Measurements from ENCODE around the gene HAAO. TPM values are rescaled to one million over a fixed set of nuclear protein-coding genes. Genes with fewer than 3 reads are reported as not detected.
A peak's percentile ranks its signal among the peaks of the same experiment; 100 is the strongest.

Gene HAAO
- total and polyA plus RNA-seq, 2 of the 13 experiments (the other 11 are each of a cell fraction or from before 2014, with no cell fraction given): 36.1 to 42.7 TPM

DNA sequence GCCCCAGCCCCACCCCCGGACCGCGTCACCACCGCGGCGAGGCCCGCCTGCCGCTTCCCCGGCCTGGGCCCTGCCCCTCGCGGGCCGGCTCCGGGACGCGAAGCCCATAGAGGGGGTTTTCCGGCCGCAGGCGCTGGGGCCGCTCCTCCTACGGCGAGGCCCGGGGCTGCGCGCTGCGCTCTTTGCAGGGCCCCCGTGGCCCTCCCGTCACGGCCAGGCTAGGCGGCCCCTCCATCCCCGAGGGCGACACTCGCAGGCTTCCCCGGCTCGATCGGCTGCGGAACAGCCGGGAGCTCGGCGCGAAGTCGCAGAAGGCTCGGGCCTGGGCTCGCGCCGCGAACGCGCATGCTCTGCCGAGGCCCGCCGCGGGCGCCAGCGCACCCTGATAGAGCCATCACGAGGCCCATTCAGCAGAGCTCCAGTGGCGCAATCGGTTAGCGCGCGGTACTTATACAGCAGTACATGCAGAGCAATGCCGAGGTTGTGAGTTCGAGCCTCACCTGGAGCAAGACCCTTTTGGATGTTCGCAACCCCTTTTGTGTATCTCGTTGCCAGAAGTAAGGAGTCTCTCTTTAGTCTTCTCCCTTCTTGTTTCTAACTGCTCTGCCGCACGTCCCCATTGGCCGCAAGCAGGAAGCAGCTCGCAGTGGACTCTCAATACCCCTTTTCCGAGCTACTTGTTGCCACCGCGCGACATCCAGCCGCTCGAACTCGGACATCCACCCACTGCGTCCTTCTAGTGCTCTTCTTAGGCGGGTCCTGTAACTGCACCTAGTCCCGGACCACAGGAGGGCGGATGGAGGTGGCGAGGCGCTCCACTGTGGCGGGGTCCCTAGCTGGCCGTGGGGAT, 18.0 kb upstream of the HAAO start (continued):
- peak; percentile 78; the same call in 1 of the 2 replicates for TF ChIP-seq JDP2 (CRISPR knock-in tag; IDR thresholded peaks at IDR 0.05; ENCODE audit: borderline replicate concordance)
- TF ChIP-seq ARID2 (CRISPR knock-in tag; IDR thresholded peaks at IDR 0.05; ENCODE audit: borderline replicate concordance): peak; percentile 97
- 0 out of 2 replicates have a peak, but pooled peaks have one; percentile 55 for TF ChIP-seq HNRNPUL1 (IDR thresholded peaks at IDR 0.05; ENCODE audit: low read depth, low read length)
- peak; percentile 96; the same call in 1 of the 2 replicates for TF ChIP-seq BRCA1 (CRISPR knock-in tag; IDR thresholded peaks at IDR 0.05)
- TF ChIP-seq, protein P1, sequence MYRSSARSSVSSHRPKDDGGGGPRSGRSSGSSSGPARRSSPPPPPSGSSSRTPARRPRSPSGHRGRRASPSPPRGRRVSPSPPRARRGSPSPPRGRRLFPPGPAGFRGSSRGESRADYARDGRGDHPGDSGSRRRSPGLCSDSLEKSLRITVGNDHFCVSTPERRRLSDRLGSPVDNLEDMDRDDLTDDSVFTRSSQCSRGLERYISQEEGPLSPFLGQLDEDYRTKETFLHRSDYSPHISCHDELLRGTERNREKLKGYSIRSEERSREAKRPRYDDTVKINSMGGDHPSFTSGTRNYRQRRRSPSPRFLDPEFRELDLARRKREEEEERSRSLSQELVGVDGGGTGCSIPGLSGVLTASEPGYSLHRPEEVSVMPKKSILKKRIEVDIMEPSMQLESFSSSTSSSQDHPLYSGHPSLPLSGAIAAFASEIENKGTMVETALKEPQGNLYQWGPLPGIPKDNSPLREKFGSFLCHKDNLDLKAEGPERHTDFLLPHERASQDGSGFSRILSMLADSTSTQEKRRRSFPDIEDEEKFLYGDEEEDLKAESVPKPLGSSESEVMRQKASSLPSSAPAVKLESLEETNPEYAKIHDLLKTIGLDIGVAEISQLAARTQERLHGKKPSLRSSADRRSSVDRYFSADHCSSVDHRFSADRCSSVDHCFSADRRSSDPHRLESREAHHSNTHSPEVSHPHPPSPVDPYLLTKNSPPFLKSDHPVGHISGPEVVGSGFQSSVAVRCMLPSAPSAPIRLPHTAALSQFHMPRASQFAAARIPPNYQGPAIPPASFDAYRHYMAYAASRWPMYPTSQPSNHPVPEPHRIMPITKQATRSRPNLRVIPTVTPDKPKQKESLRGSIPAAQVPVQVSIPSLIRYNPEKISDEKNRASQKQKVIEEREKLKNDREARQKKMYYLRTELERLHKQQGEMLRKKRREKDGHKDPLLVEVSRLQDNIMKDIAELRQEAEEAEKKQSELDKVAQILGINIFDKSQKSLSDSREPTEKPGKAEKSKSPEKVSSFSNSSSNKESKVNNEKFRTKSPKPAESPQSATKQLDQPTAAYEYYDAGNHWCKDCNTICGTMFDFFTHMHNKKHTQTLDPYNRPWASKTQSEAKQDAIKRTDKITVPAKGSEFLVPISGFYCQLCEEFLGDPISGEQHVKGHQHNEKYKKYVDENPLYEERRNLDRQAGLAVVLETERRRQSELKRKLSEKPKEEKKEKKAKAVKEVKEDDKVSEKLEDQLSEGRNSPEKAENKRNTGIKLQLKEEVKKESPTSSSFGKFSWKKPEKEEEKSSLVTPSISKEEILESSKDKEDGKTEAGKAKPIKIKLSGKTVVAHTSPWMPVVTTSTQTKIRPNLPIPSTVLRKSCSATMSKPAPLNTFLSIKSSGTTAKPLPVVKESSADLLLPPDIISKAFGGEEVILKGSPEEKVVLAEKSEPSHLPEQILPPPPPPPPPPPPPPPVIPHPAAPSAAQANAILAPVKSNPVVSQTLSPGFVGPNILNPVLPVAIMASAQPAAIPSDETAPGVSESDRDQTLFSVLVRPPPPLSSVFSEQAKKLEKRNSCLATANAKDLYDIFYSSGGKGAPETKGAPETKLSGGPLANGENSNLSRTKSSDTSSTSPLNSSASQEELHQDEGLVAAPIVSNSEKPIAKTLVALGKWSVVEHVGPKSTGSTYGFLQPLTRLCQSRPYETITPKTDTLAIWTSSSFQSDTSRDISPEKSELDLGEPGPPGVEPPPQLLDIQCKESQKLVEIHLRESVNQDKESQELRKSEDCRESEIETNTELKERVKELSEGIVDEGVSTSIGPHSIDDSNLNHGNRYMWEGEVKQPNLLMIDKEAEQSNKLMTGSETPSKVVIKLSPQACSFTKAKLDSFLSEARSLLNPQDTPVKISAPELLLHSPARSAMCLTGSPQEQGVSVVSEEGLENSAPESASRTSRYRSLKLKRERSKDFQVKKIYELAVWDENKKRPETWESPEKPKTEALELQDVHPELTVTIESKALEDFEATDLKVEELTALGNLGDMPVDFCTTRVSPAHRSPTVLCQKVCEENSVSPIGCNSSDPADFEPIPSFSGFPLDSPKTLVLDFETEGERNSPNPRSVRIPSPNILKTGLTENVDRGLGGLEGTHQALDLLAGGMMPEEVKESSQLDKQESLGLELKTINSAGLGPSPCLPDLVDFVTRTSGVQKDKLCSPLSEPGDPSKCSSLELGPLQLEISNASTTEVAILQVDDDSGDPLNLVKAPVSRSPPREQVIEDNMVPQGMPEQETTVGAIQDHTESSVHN (CRISPR knock-in tag; IDR thresholded peaks at IDR 0.05): peak; percentile 90; the same call in 1 of the 2 replicates
- 0 out of 2 replicates have a peak, but pooled peaks have one; percentile 9 for TF ChIP-seq SUZ12 (IDR thresholded peaks at IDR 0.05; ENCODE audit: low read depth, low read length)
- TF ChIP-seq NFYB (CRISPR knock-in tag; IDR thresholded peaks at IDR 0.05): peak; percentile 28
- TF ChIP-seq, protein P2, sequence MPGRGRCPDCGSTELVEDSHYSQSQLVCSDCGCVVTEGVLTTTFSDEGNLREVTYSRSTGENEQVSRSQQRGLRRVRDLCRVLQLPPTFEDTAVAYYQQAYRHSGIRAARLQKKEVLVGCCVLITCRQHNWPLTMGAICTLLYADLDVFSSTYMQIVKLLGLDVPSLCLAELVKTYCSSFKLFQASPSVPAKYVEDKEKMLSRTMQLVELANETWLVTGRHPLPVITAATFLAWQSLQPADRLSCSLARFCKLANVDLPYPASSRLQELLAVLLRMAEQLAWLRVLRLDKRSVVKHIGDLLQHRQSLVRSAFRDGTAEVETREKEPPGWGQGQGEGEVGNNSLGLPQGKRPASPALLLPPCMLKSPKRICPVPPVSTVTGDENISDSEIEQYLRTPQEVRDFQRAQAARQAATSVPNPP (CRISPR knock-in tag; IDR thresholded peaks at IDR 0.05): peak; percentile 98
- TF ChIP-seq, protein P3, sequence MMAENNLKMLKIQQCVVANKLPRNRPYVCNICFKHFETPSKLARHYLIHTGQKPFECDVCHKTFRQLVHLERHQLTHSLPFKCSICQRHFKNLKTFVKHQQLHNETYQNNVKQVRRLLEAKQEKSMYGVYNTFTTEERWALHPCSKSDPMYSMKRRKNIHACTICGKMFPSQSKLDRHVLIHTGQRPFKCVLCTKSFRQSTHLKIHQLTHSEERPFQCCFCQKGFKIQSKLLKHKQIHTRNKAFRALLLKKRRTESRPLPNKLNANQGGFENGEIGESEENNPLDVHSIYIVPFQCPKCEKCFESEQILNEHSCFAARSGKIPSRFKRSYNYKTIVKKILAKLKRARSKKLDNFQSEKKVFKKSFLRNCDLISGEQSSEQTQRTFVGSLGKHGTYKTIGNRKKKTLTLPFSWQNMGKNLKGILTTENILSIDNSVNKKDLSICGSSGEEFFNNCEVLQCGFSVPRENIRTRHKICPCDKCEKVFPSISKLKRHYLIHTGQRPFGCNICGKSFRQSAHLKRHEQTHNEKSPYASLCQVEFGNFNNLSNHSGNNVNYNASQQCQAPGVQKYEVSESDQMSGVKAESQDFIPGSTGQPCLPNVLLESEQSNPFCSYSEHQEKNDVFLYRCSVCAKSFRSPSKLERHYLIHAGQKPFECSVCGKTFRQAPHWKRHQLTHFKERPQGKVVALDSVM (CRISPR knock-in tag; IDR thresholded peaks at IDR 0.05): peak; percentile 74
- TF ChIP-seq FOXJ3 (CRISPR knock-in tag; IDR thresholded peaks at IDR 0.05; ENCODE audit: borderline replicate concordance): peak; percentile 78
- TF ChIP-seq ZC3H4 (CRISPR knock-in tag; IDR thresholded peaks at IDR 0.05; ENCODE audit: borderline replicate concordance): peak; percentile 87; the same call in 1 of the 2 replicates
- no peak for TF ChIP-seq ATM (IDR thresholded peaks at IDR 0.05; ENCODE audit: borderline replicate concordance)
- TF ChIP-seq CCAR2 (optimal IDR thresholded peaks at IDR 0.05; ENCODE audit: low read depth, low read length): peak; percentile 16
- TF ChIP-seq KAT8 (CRISPR knock-in tag; IDR thresholded peaks at IDR 0.05): no peak; the same call in 1 of the 2 replicates
- no peak for TF ChIP-seq ZNF83 (CRISPR knock-in tag; IDR thresholded peaks at IDR 0.05; ENCODE audit: borderline replicate concordance)
- TF ChIP-seq GPN1 (CRISPR knock-in tag; IDR thresholded peaks at IDR 0.05; ENCODE audit: borderline replicate concordance): peak; percentile 94
- peak; percentile 96; the same call in 1 of the 2 replicates for TF ChIP-seq ZFP90 (CRISPR knock-in tag; IDR thresholded peaks at IDR 0.05; ENCODE audit: borderline replicate concordance)
